ENCODE results near the gene TIMP3.

The TIMP3 gene

GRCh38 chr22:32832174-32832573 is 30.7 kb downstream of the TIMP3 start:
- Histone ChIP-seq H3K27ac (ENCODE audit: extremely low read depth, low read depth, low read length) (no peak overlapping the region), H3K9me3 (ENCODE audit: control insufficient read depth, insufficient read depth, low read depth, low read length) (no peaks in the 10 kb centered on the region), H3K36me3 (ENCODE audit: control insufficient read depth in 2 of 2, insufficient read depth in 1 of 2, low read length in 2 of 2) (no peaks in the 10 kb centered on the region), H3K4me1 (ENCODE audit: control insufficient read depth, insufficient read depth, low read length) (no peaks in the 10 kb centered on the region), H3K4me3 (ENCODE audit: low read depth, low read length) (no peak overlapping the region)
- ChIA-PET POLR2A (interaction anchor here (0.7 kb wide), 1 partner anchor 9 kb away, joined by 4 read pairs; no protein-coding TSS in a partner anchor), CTCF (interaction anchor here (0.7 to 1.2 kb wide), 5 partner anchors 9 to 307 kb away, joined by 3 to 7 read pairs (median 3); no protein-coding TSS in a partner anchor)
- no peak for TF ChIP-seq ZNF24 (tag by site-specific recombination; IDR thresholded peaks at IDR 0.05)
- no peak for TF ChIP-seq FEZF1 (tag by site-specific recombination; IDR thresholded peaks at IDR 0.05)
- no peak for TF ChIP-seq ZNF776 (tag by site-specific recombination; IDR thresholded peaks at IDR 0.05; ENCODE audit: borderline replicate concordance)
- no peak for TF ChIP-seq ZNF580 (tag by site-specific recombination; IDR thresholded peaks at IDR 0.05)
- TF ChIP-seq ZNF510 (tag by site-specific recombination; IDR thresholded peaks at IDR 0.05; ENCODE audit: insufficient replicate concordance): no peak
- TF ChIP-seq ZNF416 (tag by site-specific recombination; IDR thresholded peaks at IDR 0.05): no peak
- TF ChIP-seq ZNF639 (tag by site-specific recombination; IDR thresholded peaks at IDR 0.05): no peak
- TF ChIP-seq SETDB1 (IDR thresholded peaks at IDR 0.05; ENCODE audit: insufficient read length, low read length): no peak
- TF ChIP-seq PRDM4 (tag by site-specific recombination; IDR thresholded peaks at IDR 0.05): no peak
- TF ChIP-seq ZNF223 (tag by site-specific recombination; IDR thresholded peaks at IDR 0.05): no peak
- TF ChIP-seq ZNF311 (tag by site-specific recombination; IDR thresholded peaks at IDR 0.05; ENCODE audit: borderline replicate concordance): no peak
- no peak for TF ChIP-seq CTCF (tag by site-specific recombination; IDR thresholded peaks at IDR 0.05)
- TF ChIP-seq SP7 (tag by site-specific recombination; IDR thresholded peaks at IDR 0.05): no peak
- TF ChIP-seq ZNF785 (tag by site-specific recombination; IDR thresholded peaks at IDR 0.05): no peak
- no peak for TF ChIP-seq ZNF211 (tag by site-specific recombination; IDR thresholded peaks at IDR 0.05; ENCODE audit: low read depth)
- no peak for TF ChIP-seq ZNF664 (tag by site-specific recombination; IDR thresholded peaks at IDR 0.05)
- TF ChIP-seq ZNF513 (tag by site-specific recombination; IDR thresholded peaks at IDR 0.05): no peak

Measured in HEK293 (cell line).